SK-N-SH treated with all-trans-retinoic acid at 6 μM for 48 hours (cell line): Measurements from ENCODE around the gene TSHZ2.

Experiments
- ATAC-seq: fragments of 200-7000 bp; cut with Tn5 transposase; 3 replicates; pipeline ENCODE4 v1.9.1; 2020; ENCODE audit warnings: mild to moderate bottlenecking, moderate library complexity
- ARNTL ChIP-seq: fragments of 450-650 bp; formaldehyde crosslinking; IDR thresholded peaks from 2 replicates; pipeline ENCODE4 v1.5.0; 2020; ENCODE audit warnings: low read depth, mild to moderate bottlenecking, moderate library complexity, borderline replicate concordance
- CSDC2 ChIP-seq: fragments of 250-450 bp; sonication (Bioruptor Pico); IDR thresholded peaks from 2 replicates; pipeline ENCODE4 v1.5.0; 2020; ENCODE audit warnings: mild to moderate bottlenecking, moderate library complexity
- CSRNP3 ChIP-seq: fragments of 250-450 bp; sonication (Bioruptor Pico); IDR thresholded peaks from 2 replicates; pipeline ENCODE4 v1.5.1; 2021; ENCODE audit warnings: mild to moderate bottlenecking, moderate library complexity
- ESRRG ChIP-seq: fragments of 250-450 bp; sonication (Bioruptor Pico); IDR thresholded peaks from 2 replicates; pipeline ENCODE4 v1.6.1; 2021; ENCODE audit warnings: mild to moderate bottlenecking
- ISL1 ChIP-seq: fragments of 250-450 bp; sonication (Bioruptor Pico); IDR thresholded peaks from 2 replicates; pipeline ENCODE4 v2.1.2; 2022; ENCODE audit warnings: mild to moderate bottlenecking, moderate library complexity
- OSR1 ChIP-seq: fragments of 250-450 bp; sonication (Bioruptor Pico); IDR thresholded peaks from 2 replicates; pipeline ENCODE4 v1.8.0; 2022; ENCODE audit warnings: moderate library complexity, mild to moderate bottlenecking, inconsistent platforms
- PATZ1 ChIP-seq: fragments of 250-450 bp; sonication (Bioruptor Pico); IDR thresholded peaks from 2 replicates; pipeline ENCODE4 v1.8.0; 2020; ENCODE audit warnings: mild to moderate bottlenecking, moderate library complexity, borderline replicate concordance
- POU6F1 ChIP-seq: fragments of 250-450 bp; sonication (Bioruptor Pico); IDR thresholded peaks from 2 replicates; pipeline ENCODE4 v1.8.0; 2021; ENCODE audit warnings: low read depth, mild to moderate bottlenecking, moderate library complexity, borderline replicate concordance
- PPARA ChIP-seq: fragments of 250-450 bp; sonication (Bioruptor Pico); IDR thresholded peaks from 2 replicates; pipeline ENCODE4 v1.5.0; 2020; ENCODE audit warnings: mild to moderate bottlenecking, borderline replicate concordance
- RARB ChIP-seq: fragments of 250-450 bp; sonication (Bioruptor Pico); IDR thresholded peaks from 2 replicates; pipeline ENCODE4 v1.8.0; 2021; ENCODE audit warnings: mild to moderate bottlenecking, moderate library complexity
- SNAI2 ChIP-seq: fragments of 250-450 bp; sonication (Bioruptor Pico); IDR thresholded peaks from 2 replicates; pipeline ENCODE4 v1.5.0; 2020; ENCODE audit warnings: mild to moderate bottlenecking, moderate library complexity
- TCF4 ChIP-seq: fragments of 250-450 bp; sonication (Bioruptor Pico); IDR thresholded peaks from 2 replicates; pipeline ENCODE4 v1.8.0; 2021; ENCODE audit warnings: mild to moderate bottlenecking, moderate library complexity, borderline replicate concordance
- TOX ChIP-seq: fragments of 250-450 bp; sonication (Bioruptor Pico); IDR thresholded peaks from 2 replicates; pipeline ENCODE4 v1.8.0; 2021; ENCODE audit warnings: mild to moderate bottlenecking, moderate library complexity, borderline replicate concordance
- TSHZ2 ChIP-seq: fragments of 250-450 bp; sonication (Bioruptor Pico); IDR thresholded peaks from 2 replicates; pipeline ENCODE4 v1.5.0; 2020; ENCODE audit warnings: mild to moderate bottlenecking, moderate library complexity
- ZC3H10 ChIP-seq: fragments of 250-450 bp; sonication (Bioruptor Pico); IDR thresholded peaks from 2 replicates; pipeline ENCODE4 v1.5.1; 2021; ENCODE audit warnings: mild to moderate bottlenecking, moderate library complexity
- ZFP3 ChIP-seq: fragments of 250-450 bp; sonication (Bioruptor Pico); IDR thresholded peaks from 2 replicates; pipeline ENCODE4 v1.5.0; 2020; ENCODE audit warnings: mild to moderate bottlenecking, moderate library complexity
- ZNF565 ChIP-seq: fragments of 450-650 bp; formaldehyde crosslinking; conservative IDR thresholded peaks from 2 replicates; pipeline ENCODE4 v1.5.0; 2020; ENCODE audit warnings: low read depth, mild to moderate bottlenecking, moderate library complexity
- ZNF8 ChIP-seq: fragments of 450-650 bp; formaldehyde crosslinking; IDR thresholded peaks from 2 replicates; pipeline ENCODE4 v1.5.0; 2020; ENCODE audit warnings: mild to moderate bottlenecking, moderate library complexity

TSHZ2 gene

GRCh38 chr20:53050338-53050737 is 78.2 kb downstream of the TSHZ2 start (continued):
- no peak for TF ChIP-seq CSRNP3 (CRISPR knock-in tag)

GRCh38 chr20:53052380-53052779 is 80.2 kb downstream of the TSHZ2 start:
- ATAC-seq = no peak
- TF ChIP-seq TCF4 = no peak
- no peak for TF ChIP-seq PATZ1 (CRISPR knock-in tag)
- no peak for TF ChIP-seq CSRNP3 (CRISPR knock-in tag)
- no peak for TF ChIP-seq OSR1 (CRISPR knock-in tag)
- TF ChIP-seq CSDC2 (CRISPR knock-in tag) = no peak
- no peak for TF ChIP-seq ARNTL (CRISPR knock-in tag)
- no peak for TF ChIP-seq SNAI2 (CRISPR knock-in tag)
- TF ChIP-seq POU6F1 (CRISPR knock-in tag) = no peak
- no peak for TF ChIP-seq ESRRG
- no peak for TF ChIP-seq ZNF565 (CRISPR knock-in tag)
- TF ChIP-seq ZNF8 (CRISPR knock-in tag) = no peak
- no peak for TF ChIP-seq ISL1

- no peak for TF ChIP-seq ARNTL (CRISPR knock-in tag)
- TF ChIP-seq POU6F1 (CRISPR knock-in tag) = no peak
- TF ChIP-seq OSR1 (CRISPR knock-in tag) = no peak
- TF ChIP-seq TSHZ2 (CRISPR knock-in tag) = no peak
- no peak for TF ChIP-seq PATZ1 (CRISPR knock-in tag)
- TF ChIP-seq ZNF8 (CRISPR knock-in tag) = no peak
- TF ChIP-seq TOX (CRISPR knock-in tag) = no peak
- no peak for TF ChIP-seq ZFP3
- TF ChIP-seq ZNF565 (CRISPR knock-in tag) = no peak
- no peak for TF ChIP-seq SNAI2 (CRISPR knock-in tag)
- no peak for TF ChIP-seq TCF4
- no peak for TF ChIP-seq PPARA (CRISPR knock-in tag)
- no peak for TF ChIP-seq RARB (CRISPR knock-in tag)
- TF ChIP-seq CSRNP3 (CRISPR knock-in tag) = no peak
- no peak for TF ChIP-seq ESRRG
- TF ChIP-seq ZC3H10 (CRISPR knock-in tag) = no peak
- no peak for ATAC-seq
Observed at GRCh38 chr20:53053595-53053994, 81.4 kb downstream of the TSHZ2 start.
